Glutamatergic neuron (in vitro differentiated cells): ENCODE data around the gene ZSCAN25. TPM values are rescaled to one million over a fixed set of nuclear protein-coding genes. Genes with fewer than 3 reads are reported as not detected.

Source experiments
- DNase-seq: peaks from one replicate; pipeline ENCODE4 v3.0.0; 2022
- H3K27ac Mint-ChIP-seq: one replicate; pipeline ENCODE4 v1.8.0; 2020; ENCODE audit warnings: mild to moderate bottlenecking, mixed read lengths, inconsistent platforms; ENCODE audit not compliant: unreplicated experiment
- H3K27me3 Mint-ChIP-seq: one replicate; pipeline ENCODE4 v1.8.0; 2020; ENCODE audit warnings: mild to moderate bottlenecking, moderate library complexity, mixed read lengths, inconsistent platforms; ENCODE audit not compliant: unreplicated experiment
- H3K36me3 Mint-ChIP-seq: one replicate; pipeline ENCODE4 v1.8.0; 2020; ENCODE audit warnings: mild to moderate bottlenecking, mixed read lengths, inconsistent platforms; ENCODE audit not compliant: unreplicated experiment
- H3K4me1 Mint-ChIP-seq: one replicate; pipeline ENCODE4 v1.8.0; 2020; ENCODE audit warnings: mild to moderate bottlenecking, low read depth, mixed read lengths, inconsistent platforms; ENCODE audit not compliant: unreplicated experiment
- H3K4me3 Mint-ChIP-seq: one replicate; pipeline ENCODE4 v1.8.0; 2020; ENCODE audit warnings: mild to moderate bottlenecking, mixed read lengths, inconsistent platforms; ENCODE audit not compliant: unreplicated experiment
- H3K9me3 Mint-ChIP-seq: one replicate; pipeline ENCODE4 v1.8.0; 2020; ENCODE audit warnings: mild to moderate bottlenecking, moderate library complexity, mixed read lengths, inconsistent platforms; ENCODE audit not compliant: unreplicated experiment
- CTCF ChIP-seq: fragments of 200-600 bp; sonication (generic); IDR thresholded peaks from one replicate; pipeline ENCODE4 v1.5.0; 2021; ENCODE audit not compliant: partially characterized antibody, unreplicated experiment
- total RNA-seq: library from RNA; stranded (reverse); fragmentation: NEBNext Ultra II Directional; extraction: Animal tissue kit (Norgen Biotek cat#: 25700); gene quantifications from one replicate; pipeline ENCODE4 v1.2.1, GENCODE V29; 2021; ENCODE audit not compliant: unreplicated experiment

ZSCAN25 gene
- total RNA-seq, 1 donor from 2014 or later, result 26.6 TPM

- no peak for DNase-seq
- Mint-ChIP-seq H3K4me3 (no peak within 1 kb of the TSS), H3K36me3 (no peaks in the 10 kb centered on the region), H3K27ac (no peak within 1 kb of the TSS), H3K4me1 (no peaks in the 10 kb centered on the region), H3K27me3 (peaks cover 2% of the 10 kb centered on the region), H3K9me3 (peaks cover 2% of the 10 kb centered on the region)
- TF ChIP-seq CTCF, result no peak
Measured at GRCh38 chr7:99679400-99680191, 62.9 kb downstream of the ZSCAN25 start, which contains the start of gene CYP3A5. Gene CYP3A5 (minus strand): TSS chr7:99679996. CDS start chr7:99679896, 100 bp downstream.

Other genes starting within 250 kb of the ZSCAN25 start
- 9.5 TPM for gene ARPC1B, start 242.2 kb upstream of the ZSCAN25 start, total RNA-seq
- 134 TPM for gene PDAP1, start 208.3 kb upstream of the ZSCAN25 start, total RNA-seq
- gene BUD31, start 208.0 kb upstream of the ZSCAN25 start, total RNA-seq, result 73.9 TPM
- gene PTCD1, start 178.1 kb upstream of the ZSCAN25 start, total RNA-seq, result 5.5 TPM
- gene CPSF4, start 178.0 kb upstream of the ZSCAN25 start, total RNA-seq, result 106 TPM
- 291 TPM for gene ATP5MF, start 150.8 kb upstream of the ZSCAN25 start, total RNA-seq
- 19.5 TPM for gene ZNF789, start 144.1 kb upstream of the ZSCAN25 start, total RNA-seq
- gene ZNF394, start 116.7 kb upstream of the ZSCAN25 start, total RNA-seq, result 19.9 TPM
- gene ZKSCAN5, start 112.3 kb upstream of the ZSCAN25 start, total RNA-seq, result 18.7 TPM
- 8.1 TPM for gene FAM200A, start 64.8 kb upstream of the ZSCAN25 start, total RNA-seq
- 74.0 TPM for gene ZNF655, start 58.3 kb upstream of the ZSCAN25 start, total RNA-seq
- gene TMEM225B, start 18.7 kb upstream of the ZSCAN25 start, total RNA-seq, result 0.66 TPM
- not detected for gene CYP3A5, start 63.0 kb downstream of the ZSCAN25 start, total RNA-seq
- not detected for gene CYP3A7, start 118.2 kb downstream of the ZSCAN25 start, total RNA-seq
- not detected for gene CYP3A4, start 167.2 kb downstream of the ZSCAN25 start, total RNA-seq
- gene CYP3A43, start 211.1 kb downstream of the ZSCAN25 start, total RNA-seq, result not detected